Measurements from ENCODE around the gene SLC6A8.

Gene SLC6A8

GRCh38 chrX:153648358-153649177 lies 39.2 kb upstream of the SLC6A8 start:
- peak; percentile 39 for DNase-seq (ENCODE audit: low spot score)

GRCh38 chrX:153649178-153649914 lies 38.4 kb upstream of the SLC6A8 start:
- peak; percentile 74 for DNase-seq (ENCODE audit: low spot score)

GRCh38 chrX:153649915-153650782 lies 37.6 kb upstream of the SLC6A8 start:
- DNase-seq (ENCODE audit: low spot score), result peak; percentile 35

DNA sequence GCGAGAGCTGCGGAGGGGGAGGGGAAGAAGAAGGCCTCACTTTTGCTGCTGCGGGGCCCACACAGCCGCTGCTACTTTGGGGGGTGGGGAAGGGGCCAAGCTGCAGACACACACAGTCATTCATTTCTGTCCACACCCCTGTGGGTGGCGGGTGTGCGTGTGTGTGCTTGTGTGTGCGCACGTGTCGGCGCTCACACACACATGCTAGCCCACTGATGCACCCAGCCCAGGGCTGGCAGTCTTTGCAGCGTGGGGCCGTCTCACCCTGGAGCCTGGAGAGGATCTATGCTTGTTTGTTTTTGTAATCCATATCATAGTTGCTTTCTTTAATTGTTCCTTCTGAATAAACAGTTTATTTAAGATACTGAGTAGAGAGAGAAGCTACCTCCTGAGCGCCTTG lies 36.8 kb upstream of the SLC6A8 start:
- DNase-seq (ENCODE audit: low spot score), result no peak

GRCh38 chrX:153651540-153652079 lies 36.1 kb upstream of the SLC6A8 start:
- DNase-seq (ENCODE audit: low spot score), result no peak

DNA sequence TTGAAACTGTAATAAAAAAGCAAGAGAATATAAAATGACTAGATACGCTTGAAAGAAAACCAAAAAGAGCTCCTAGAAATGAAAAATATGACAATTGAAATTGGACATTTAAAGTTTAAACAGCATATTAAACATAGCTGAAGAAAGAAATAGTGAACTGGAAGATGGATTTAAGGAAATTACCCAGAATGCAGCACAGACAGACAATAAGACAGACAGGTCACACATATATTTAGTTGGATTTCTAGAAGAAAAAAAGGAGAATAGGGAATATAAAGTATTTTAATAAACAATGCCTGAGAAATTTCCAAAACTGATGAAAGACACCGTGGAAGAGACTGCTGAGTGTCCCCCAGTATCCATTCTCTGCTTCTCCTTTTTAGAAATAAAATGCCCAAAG lies 34.2 kb upstream of the SLC6A8 start:
- no peak for DNase-seq (ENCODE audit: low spot score)

DNA sequence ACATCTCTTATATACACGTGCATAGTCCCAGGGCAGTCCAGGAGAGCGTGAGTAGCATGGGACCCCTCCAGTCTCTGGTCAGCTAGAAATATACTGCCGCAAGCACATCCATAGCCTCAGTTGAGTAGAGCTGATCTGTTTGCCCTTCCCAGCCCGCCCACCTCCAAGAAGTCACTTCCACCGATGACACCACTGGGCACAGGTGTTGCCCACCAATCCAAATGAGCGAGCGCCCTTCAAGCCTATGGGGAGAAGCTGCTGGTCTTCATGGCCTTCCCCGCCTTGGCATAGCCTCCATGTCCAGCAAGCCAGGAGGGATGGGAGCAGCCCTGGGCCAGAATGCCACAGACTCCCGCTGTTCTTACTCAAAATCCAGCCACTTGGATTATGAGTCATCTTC lies 30.6 kb upstream of the SLC6A8 start:
- DNase-seq (ENCODE audit: low spot score), result no peak

GRCh38 chrX:153659268-153659667 lies 28.5 kb upstream of the SLC6A8 start:
- DNase-seq (ENCODE audit: low spot score), result no peak

DNA sequence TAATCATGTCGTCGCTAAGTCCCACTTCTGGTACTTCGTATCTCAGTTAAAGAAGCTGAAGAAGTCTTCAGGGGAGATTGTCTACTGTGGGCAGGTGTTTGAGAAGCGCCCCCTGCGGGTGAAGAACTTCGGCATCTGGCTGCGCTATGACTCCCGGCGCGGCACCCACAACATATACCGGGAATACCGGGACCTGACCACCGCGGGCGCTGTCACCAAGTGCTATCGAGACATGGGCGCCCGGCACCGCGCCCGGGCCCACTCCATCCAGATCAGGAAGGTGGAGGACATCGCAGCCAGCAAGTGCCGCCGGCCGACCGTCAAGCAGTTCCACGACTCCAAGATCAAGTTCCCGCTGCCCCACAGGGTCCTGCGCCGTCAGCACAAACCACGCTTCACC lies 25.5 kb upstream of the SLC6A8 start:
- DNase-seq (ENCODE audit: low spot score), result peak; percentile 65

DNA sequence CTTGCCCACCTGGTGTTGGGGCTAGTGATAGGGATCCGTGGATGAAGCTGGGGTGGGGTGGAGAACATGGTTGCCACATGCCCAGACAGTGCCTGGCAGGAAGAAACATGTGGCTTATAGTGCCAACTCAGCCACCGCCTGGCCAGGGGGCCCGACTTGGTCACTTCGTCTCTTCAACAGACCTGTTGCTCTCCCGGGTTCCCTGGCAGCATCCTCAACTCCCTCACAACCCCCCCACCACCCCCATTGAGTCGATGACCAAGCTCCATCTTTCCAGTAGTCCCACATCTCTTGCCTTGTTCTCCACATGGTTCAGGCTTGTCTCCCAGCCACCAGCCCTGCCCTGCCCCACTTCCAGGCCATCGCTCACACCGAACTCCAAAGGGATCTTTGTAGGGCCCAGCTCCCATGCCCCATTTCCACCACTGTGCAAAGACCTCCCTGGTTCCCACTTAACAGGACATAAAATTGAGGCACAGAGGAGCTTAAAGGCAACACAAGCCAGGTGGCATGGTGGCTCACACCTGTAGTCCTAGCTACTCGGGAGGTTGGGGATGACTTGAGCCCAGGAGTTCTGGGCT lies 21.9 kb upstream of the SLC6A8 start:
- no peak for DNase-seq (ENCODE audit: low spot score)

- no peak for DNase-seq (ENCODE audit: low spot score)
Measured at GRCh38 chrX:153667281-153667955, 20.3 kb upstream of the SLC6A8 start.

DNA sequence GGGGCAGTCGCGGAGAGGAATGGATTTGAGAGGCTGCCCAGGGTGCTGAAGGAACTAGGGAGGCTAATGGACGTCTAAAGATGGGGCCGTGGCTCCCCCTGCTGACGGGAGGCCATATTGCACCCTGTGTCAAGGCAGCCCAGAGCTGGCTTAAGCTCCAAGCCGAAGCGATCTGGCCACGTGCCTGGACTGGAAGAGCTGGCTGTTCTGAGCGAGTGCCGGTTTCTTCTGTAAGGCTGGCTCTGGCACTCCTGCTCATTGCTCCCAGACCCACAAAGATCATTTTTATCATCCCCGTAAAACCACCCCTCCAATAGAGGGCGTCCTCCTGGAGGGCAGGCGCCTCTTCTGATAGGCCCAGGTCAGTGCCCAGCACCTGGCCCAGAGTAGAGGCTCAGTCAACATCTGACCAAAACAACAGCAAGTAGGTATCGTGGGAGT lies 19.8 kb upstream of the SLC6A8 start:
- DNase-seq (ENCODE audit: low spot score), result peak; percentile 82

GRCh38 chrX:153668423-153669173 lies 19.1 kb upstream of the SLC6A8 start:
- DNase-seq (ENCODE audit: low spot score), result no peak

DNA sequence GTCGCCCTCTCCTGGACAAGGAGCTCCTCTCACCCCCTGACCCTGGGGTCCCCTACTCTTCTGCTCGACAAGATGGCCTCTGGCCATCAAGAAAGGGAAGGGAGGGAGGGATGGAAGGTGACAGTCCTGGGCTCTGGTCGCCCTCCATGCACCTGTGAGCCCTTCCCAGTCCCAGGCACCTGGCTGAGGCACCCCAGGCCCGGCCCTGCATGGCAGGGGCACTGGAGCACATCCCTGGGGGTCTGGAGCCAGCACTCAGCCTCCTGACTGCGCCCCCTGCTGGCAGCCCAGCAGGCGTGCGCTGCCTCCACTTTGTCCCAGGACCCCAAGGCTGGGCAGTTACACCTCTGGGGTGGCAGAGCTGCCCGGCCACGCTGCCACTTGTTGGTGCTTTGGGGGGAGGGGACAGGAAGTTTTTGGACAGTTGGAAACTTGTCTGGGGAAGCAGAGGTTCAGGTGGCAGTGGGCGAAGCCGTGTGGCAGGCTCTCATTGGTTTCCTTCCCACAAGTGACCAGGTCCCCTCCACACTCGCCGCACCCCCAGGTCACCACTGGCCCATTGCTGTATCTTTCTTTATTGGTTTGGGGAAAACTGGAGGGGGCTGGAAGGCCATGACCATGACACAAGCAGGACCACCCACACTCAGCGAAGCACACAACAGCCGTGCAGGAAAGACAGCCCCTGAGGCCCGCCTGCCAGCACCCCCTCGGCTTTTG lies 18.4 kb upstream of the SLC6A8 start:
- DNase-seq (ENCODE audit: low spot score), result peak; percentile 60

GRCh38 chrX:153669901-153670731 lies 17.6 kb upstream of the SLC6A8 start:
- DNase-seq (ENCODE audit: low spot score), result no peak

- DNase-seq (ENCODE audit: low spot score), result no peak
Measured at GRCh38 chrX:153670748-153671588, 16.8 kb upstream of the SLC6A8 start.

- DNase-seq (ENCODE audit: low spot score), result no peak
Measured at GRCh38 chrX:153671589-153672530, 15.9 kb upstream of the SLC6A8 start.

Measured in ecto neural progenitor cell (in vitro differentiated cells).